ENCODE measurements around the gene EME1.

Gene EME1

GRCh38 chr17:50355701-50356341 lies 17.2 kb upstream of the EME1 start:
- ChIA-PET POLR2A (no interaction called here), CTCF (interaction anchor here (1.0 to 1.3 kb wide), 3 partner anchors 9 to 244 kb away, joined by 3 to 4 read pairs (median 3); no protein-coding TSS in a partner anchor)
- no peak overlapping the region for H3K4me3 ChIP-seq (ENCODE audit: low read depth, low read length)
- DNase-seq (ENCODE audit: low read depth, low spot score), result no peak
- TF ChIP-seq, protein P1, sequence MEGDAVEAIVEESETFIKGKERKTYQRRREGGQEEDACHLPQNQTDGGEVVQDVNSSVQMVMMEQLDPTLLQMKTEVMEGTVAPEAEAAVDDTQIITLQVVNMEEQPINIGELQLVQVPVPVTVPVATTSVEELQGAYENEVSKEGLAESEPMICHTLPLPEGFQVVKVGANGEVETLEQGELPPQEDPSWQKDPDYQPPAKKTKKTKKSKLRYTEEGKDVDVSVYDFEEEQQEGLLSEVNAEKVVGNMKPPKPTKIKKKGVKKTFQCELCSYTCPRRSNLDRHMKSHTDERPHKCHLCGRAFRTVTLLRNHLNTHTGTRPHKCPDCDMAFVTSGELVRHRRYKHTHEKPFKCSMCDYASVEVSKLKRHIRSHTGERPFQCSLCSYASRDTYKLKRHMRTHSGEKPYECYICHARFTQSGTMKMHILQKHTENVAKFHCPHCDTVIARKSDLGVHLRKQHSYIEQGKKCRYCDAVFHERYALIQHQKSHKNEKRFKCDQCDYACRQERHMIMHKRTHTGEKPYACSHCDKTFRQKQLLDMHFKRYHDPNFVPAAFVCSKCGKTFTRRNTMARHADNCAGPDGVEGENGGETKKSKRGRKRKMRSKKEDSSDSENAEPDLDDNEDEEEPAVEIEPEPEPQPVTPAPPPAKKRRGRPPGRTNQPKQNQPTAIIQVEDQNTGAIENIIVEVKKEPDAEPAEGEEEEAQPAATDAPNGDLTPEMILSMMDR (IDR thresholded peaks at IDR 0.05; ENCODE audit: insufficient read depth, low read length, missing control alignments), result no peak

- no peak overlapping the region for H3K4me3 ChIP-seq (ENCODE audit: low read depth, low read length)
- ChIA-PET CTCF (interaction anchor here (1.2 to 1.3 kb wide), 2 partner anchors 8 to 244 kb away, joined by 3 to 4 read pairs; no protein-coding TSS in a partner anchor), POLR2A (no interaction called here)
- TF ChIP-seq, protein P1 (IDR thresholded peaks at IDR 0.05; ENCODE audit: insufficient read depth, low read length, missing control alignments), result no peak
- no peak for DNase-seq (ENCODE audit: low read depth, low spot score)
Measured at GRCh38 chr17:50356418-50356817, 16.6 kb upstream of the EME1 start.

DNA sequence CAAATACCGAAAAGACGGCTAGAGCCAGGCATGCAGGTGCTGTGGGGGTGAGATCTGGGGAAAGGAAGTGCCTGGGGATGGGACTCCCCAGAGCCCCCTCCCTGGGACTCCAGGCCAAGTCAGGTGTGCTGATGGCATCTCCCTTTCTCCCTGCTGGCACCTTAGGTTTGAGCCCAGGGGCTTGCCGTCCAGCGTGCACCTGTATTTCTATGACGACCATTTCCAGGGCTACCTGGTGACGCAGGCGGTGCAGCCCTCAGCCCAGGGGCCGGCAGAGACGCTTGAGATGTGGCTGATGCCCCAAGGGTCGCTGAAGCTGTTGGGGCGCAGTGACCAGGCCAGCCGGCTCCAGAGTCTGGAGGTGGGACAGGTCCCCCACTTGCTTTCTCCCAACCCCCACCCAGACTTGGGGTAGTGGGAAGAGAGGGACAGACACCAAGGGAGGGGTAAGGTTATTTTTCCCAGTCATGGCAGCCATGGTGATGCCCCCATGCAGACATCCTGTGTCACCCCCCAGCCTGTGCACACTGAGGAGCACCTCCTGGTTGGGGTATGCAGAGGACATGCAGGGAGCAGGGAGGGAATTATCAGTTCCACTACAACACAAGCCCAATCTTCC lies 16.0 kb upstream of the EME1 start:
- no peak overlapping the region for H3K4me3 ChIP-seq (ENCODE audit: low read depth, low read length)
- DNase-seq (ENCODE audit: low read depth, low spot score), result no peak
- ChIA-PET POLR2A (no interaction called here), CTCF (interaction anchor here (1.2 to 9.3 kb wide), 2 partner anchors 8 kb away, joined by 4 to 116 read pairs; partner anchors contain the start of gene XYLT2)
- TF ChIP-seq, protein P1 (IDR thresholded peaks at IDR 0.05; ENCODE audit: insufficient read depth, low read length, missing control alignments), result no peak

GRCh38 chr17:50358177-50358576 lies 14.9 kb upstream of the EME1 start:
- TF ChIP-seq, protein P1 (IDR thresholded peaks at IDR 0.05; ENCODE audit: insufficient read depth, low read length, missing control alignments), result no peak
- CTCF ChIA-PET, result interaction anchor here (6.1 to 9.3 kb wide), 2 partner anchors 9 to 14 kb away, joined by 60 to 116 read pairs; partner anchors contain the start of genes EME1, MRPL27 and XYLT2
- no peak overlapping the region for H3K4me3 ChIP-seq (ENCODE audit: low read depth, low read length)
- POLR2A ChIA-PET, result no interaction called here
- DNase-seq (ENCODE audit: low read depth, low spot score), result no peak

GRCh38 chr17:50359005-50359699 lies 13.9 kb upstream of the EME1 start:
- POLR2A ChIA-PET, result no interaction called here
- TF ChIP-seq, protein P1 (IDR thresholded peaks at IDR 0.05; ENCODE audit: insufficient read depth, low read length, missing control alignments), result no peak
- H3K4me3 ChIP-seq (ENCODE audit: low read depth, low read length), result no peak overlapping the region
- CTCF ChIA-PET, result interaction anchor here (0.5 to 9.3 kb wide), 4 partner anchors 10 to 697 kb away, joined by 3 to 116 read pairs (median 50); partner anchors contain the start of genes EME1, MRPL27, RSAD1 and XYLT2
- no peak for DNase-seq (ENCODE audit: low read depth, low spot score)

Data from AG04449 (cell line).